AG04449 (cell line): ENCODE measurements around the gene PTPRM.
A peak's percentile ranks its signal among the peaks of the same experiment; 100 is the strongest.

Experiments
- CTCF ChIA-PET: fragments of 350-600 bp; formaldehyde crosslinking; extraction: SDS; loops from one replicate; lab custom pipeline; 2021; ENCODE audit warnings: antibody characterized with exemption; lab: Yijun Ruan, JAX
- POLR2A ChIA-PET: fragments of 400-600, 350-600 bp; formaldehyde crosslinking; extraction: SDS; loops from one replicate; lab custom pipeline; 2020; ENCODE audit warnings: antibody characterized with exemption, inconsistent platforms; lab: Yijun Ruan, JAX
- DNase-seq: peaks from one replicate; pipeline ENCODE4 v3.0.0-alpha.2; 2010; ENCODE audit warnings: low read depth, low spot score
- H3K4me3 ChIP-seq: 2 replicates; pipeline ENCODE4 v1.5.1; 2011; ENCODE audit warnings: low read depth, mild to moderate bottlenecking, control low read depth, low read length
- TF ChIP-seq, protein P1 (sequence below): IDR thresholded peaks from one replicate; pipeline ENCODE4 v1.5.1; 2011; ENCODE audit warnings: mild to moderate bottlenecking, moderate library complexity, low read length, control low read depth, inconsistent platforms; ENCODE audit not compliant: insufficient read depth; ENCODE audit errors: missing control alignments

Gene PTPRM

DNA sequence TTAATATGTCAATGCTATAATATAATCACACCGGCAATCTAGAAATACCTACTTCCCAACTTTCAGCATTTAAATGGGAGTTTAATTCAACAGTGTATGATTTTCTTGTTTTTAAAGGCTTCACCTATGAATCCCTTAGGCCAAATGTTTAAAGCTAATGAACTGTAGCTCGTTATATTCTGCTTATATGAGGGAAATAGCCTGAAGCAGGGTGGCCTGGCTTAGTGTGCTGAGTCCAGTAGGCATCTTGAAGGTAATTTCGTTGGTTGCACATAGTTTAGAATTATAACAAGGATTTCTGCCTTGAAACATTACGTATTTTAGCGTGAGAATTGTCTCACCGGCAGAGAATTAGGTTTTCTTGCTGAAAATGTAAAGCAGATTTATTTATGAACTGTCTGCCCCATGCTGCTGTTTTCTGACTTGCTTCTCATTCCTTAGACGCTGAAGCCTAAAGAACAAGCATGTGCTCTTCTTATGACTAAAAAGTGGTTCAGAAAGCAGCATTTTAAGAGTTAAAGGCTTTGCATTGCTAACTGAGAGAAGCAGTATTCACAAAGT lies 608.5 kb downstream of the PTPRM start:
- no peak overlapping the region for H3K4me3 ChIP-seq
- DNase-seq: no peak
- ChIA-PET CTCF (no interaction called here), POLR2A (no interaction called here)
- TF ChIP-seq, protein P1, sequence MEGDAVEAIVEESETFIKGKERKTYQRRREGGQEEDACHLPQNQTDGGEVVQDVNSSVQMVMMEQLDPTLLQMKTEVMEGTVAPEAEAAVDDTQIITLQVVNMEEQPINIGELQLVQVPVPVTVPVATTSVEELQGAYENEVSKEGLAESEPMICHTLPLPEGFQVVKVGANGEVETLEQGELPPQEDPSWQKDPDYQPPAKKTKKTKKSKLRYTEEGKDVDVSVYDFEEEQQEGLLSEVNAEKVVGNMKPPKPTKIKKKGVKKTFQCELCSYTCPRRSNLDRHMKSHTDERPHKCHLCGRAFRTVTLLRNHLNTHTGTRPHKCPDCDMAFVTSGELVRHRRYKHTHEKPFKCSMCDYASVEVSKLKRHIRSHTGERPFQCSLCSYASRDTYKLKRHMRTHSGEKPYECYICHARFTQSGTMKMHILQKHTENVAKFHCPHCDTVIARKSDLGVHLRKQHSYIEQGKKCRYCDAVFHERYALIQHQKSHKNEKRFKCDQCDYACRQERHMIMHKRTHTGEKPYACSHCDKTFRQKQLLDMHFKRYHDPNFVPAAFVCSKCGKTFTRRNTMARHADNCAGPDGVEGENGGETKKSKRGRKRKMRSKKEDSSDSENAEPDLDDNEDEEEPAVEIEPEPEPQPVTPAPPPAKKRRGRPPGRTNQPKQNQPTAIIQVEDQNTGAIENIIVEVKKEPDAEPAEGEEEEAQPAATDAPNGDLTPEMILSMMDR: no peak

DNA sequence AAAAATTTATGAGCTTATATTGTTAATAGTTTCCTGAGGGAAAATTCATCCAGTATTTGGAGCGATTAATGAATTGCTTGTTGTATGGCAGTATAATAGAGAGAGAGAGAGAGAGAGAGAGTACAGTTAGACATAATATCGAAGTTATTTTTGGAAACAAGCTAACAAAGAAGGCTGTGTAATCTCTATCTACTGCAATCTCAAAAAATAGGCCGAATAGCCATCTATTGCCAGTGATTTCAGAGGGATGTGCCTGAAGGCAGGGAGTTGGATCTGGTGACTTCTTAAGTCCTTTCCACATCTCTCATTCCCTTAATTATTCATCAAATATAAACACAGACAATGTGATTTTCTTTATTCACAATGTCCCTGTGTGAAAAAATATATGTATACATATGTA lies 609.0 kb downstream of the PTPRM start:
- TF ChIP-seq, protein P1: no peak
- CTCF ChIA-PET: interaction anchor here (1.1 to 1.3 kb wide), 2 partner anchors 16 to 213 kb away, joined by 3 read pairs; no protein-coding TSS in a partner anchor
- POLR2A ChIA-PET: no interaction called here
- no peak for DNase-seq
- H3K4me3 ChIP-seq: no peak overlapping the region

DNA sequence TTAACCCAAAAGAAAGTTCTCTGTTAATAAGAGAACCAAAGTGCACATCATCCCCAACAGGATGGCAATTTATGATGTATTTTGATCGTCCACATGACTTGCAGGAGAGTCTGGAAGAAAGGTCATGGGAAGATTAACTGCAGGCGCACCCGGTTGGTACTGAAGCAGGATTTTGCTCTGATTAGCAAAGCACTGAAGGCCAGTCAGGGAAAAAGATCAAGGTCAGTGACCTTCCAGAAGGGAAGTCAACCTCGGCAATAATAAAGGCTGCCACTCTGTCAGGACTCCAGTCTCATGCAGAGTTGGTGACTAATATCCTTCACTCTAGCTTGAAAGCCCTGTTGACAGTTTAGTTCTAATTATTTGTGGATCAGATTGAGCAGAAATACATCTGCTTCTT lies 609.4 kb downstream of the PTPRM start:
- H3K4me3 ChIP-seq: no peak overlapping the region
- ChIA-PET CTCF (interaction anchor here (1.1 to 1.3 kb wide), 2 partner anchors 16 to 213 kb away, joined by 3 read pairs; no protein-coding TSS in a partner anchor), POLR2A (no interaction called here)
- TF ChIP-seq, protein P1: no peak
- no peak for DNase-seq

DNA sequence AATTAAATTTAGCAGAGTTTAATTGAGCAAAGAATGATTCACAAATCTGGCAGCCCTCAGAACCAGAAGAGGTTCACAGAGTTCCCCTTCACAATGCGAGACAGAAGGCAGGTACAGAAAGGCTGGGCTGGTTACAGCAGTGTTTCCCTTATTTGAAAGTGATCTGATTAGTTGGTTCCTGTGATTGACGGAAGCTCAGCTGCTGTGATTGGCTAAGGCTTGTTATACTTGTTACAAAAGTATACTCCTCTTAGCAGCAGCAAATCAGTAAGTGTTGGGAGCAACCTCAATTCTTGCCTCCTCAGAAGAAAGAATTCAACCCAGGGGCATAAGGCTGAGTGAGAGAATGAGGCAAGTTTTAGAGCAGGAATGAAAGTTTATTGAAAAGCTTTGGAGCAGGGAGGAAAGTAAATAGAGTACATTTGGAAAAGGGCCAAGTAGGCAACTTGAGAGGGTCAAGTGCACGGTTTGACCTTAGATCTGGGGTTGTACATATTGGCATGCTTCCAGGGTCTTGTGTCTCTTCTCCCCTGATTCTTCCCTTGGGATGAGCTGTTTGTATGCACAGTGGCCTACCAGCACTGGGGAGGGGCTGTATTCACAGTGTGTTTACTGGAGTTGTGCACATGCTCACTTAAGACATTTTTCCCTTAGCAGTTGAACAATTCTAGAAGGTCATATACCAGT lies 610.4 kb downstream of the PTPRM start:
- ChIA-PET POLR2A (no interaction called here), CTCF (interaction anchor here (1.1 to 1.3 kb wide), 2 partner anchors 15 to 212 kb away, joined by 3 read pairs; no protein-coding TSS in a partner anchor)

DNA sequence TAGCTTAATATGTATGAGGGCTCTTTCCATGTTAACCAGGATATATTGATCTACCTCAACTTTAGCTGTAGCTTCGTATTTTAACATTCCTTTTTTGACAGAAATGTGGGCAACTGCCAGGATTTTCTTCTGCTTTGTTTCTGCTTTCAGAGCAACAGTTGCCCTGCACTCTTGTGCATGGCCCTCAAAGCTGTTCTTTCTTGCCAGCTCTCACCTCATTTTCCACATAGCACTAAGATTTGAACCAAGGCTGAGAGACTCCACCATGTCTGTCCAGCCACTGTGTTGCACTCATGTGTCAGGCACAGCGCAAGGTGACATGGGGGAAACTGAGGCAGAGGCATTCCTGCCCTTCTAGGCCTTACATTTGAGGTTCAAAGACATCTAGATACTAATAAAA lies 619.3 kb downstream of the PTPRM start:
- TF ChIP-seq, protein P1: no peak
- no peak overlapping the region for H3K4me3 ChIP-seq
- DNase-seq: no peak
- ChIA-PET POLR2A (no interaction called here), CTCF (no interaction called here)

More for the DNA sequence above, 610.4 kb downstream of the PTPRM start:
- H3K4me3 ChIP-seq: no peak overlapping the region
- TF ChIP-seq, protein P1: no peak
- peak; percentile 5 for DNase-seq

DNA sequence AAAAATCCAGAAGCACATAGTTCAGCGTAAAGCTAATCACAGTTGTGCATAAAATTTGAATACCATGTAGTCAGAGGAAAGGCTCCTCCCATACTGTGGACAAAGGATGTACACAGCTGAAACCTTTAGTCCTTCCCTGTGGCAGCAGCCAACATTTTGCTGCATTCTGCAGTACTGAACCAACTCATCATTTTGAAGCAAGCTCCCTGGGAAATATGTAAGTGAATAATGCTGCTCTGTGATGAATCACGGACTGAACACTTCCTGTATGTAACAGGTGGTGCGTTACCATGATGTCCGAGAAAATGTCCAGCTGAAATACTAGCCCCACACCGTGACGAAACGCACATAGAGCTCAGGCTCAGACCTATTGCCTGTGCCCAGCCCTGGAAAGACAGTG lies 621.1 kb downstream of the PTPRM start:
- TF ChIP-seq, protein P1: no peak
- CTCF ChIA-PET: no interaction called here
- peak; percentile 64 for DNase-seq
- no peak overlapping the region for H3K4me3 ChIP-seq
- POLR2A ChIA-PET: no interaction called here
